Stimulated activated CD8-positive, alpha-beta memory T cell treated with anti-CD3 and anti-CD28 coated beads, Interleukin-12 subunit alpha, Interleukin-12 subunit beta, amount 100 ng/mL, for 1 hour (primary cell): Measurements from ENCODE around the gene PHRF1.

Experiments used
- DNase-seq: peaks from one replicate; pipeline ENCODE4 v3.0.0-alpha.2; 2020; ENCODE audit warnings: low read depth

Gene PHRF1, protein sequence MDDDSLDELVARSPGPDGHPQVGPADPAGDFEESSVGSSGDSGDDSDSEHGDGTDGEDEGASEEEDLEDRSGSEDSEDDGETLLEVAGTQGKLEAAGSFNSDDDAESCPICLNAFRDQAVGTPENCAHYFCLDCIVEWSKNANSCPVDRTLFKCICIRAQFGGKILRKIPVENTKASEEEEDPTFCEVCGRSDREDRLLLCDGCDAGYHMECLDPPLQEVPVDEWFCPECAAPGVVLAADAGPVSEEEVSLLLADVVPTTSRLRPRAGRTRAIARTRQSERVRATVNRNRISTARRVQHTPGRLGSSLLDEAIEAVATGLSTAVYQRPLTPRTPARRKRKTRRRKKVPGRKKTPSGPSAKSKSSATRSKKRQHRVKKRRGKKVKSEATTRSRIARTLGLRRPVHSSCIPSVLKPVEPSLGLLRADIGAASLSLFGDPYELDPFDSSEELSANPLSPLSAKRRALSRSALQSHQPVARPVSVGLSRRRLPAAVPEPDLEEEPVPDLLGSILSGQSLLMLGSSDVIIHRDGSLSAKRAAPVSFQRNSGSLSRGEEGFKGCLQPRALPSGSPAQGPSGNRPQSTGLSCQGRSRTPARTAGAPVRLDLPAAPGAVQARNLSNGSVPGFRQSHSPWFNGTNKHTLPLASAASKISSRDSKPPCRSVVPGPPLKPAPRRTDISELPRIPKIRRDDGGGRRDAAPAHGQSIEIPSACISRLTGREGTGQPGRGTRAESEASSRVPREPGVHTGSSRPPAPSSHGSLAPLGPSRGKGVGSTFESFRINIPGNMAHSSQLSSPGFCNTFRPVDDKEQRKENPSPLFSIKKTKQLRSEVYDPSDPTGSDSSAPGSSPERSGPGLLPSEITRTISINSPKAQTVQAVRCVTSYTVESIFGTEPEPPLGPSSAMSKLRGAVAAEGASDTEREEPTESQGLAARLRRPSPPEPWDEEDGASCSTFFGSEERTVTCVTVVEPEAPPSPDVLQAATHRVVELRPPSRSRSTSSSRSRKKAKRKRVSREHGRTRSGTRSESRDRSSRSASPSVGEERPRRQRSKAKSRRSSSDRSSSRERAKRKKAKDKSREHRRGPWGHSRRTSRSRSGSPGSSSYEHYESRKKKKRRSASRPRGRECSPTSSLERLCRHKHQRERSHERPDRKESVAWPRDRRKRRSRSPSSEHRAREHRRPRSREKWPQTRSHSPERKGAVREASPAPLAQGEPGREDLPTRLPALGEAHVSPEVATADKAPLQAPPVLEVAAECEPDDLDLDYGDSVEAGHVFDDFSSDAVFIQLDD (N-terminal part only)

DNA sequence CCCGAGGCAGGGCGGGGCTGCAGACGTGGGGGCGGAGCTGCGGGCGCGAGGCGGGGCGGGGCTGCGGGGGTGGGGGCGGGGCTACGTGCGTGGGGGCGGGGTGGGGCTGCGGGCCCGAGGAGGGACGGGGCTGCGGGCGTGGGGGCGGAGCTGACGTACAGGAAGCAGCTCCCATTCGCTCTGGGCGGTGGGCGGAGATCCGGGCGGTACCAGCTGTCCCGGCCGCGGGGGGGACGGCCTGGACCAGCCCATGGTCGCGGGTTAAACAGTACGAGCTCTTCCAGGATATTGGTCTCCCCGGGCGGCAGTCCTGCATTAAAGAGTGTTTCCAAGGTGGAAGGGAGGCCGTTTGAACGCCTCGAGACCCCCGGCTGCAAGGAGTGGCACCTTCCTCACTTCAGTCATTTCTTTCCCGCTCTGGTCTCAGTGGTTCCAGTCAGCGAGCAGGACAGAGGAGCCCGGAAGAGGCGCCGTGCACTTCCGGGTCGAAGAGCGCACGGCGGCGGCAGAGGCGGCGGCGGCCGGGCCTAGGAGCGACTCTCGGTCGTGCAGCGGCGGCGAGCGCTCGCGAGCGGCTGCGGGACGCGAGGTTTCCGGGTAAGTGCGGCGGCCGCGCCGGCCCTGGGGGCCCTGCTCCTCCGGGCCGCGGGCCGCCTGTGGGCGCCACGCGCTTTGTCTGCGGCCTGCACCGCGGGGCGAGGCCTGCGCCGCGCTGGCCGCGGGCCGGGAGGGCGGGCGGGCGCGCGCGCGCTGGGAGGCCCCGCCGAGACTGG lies at the start of gene PHRF1:
TSS of gene PHRF1 (plus strand) at position 475 of the 773 bp plus-strand sequence. CDS start 5,043 bp downstream, outside the sequence.
- peak; percentile 92 for DNase-seq

DNA sequence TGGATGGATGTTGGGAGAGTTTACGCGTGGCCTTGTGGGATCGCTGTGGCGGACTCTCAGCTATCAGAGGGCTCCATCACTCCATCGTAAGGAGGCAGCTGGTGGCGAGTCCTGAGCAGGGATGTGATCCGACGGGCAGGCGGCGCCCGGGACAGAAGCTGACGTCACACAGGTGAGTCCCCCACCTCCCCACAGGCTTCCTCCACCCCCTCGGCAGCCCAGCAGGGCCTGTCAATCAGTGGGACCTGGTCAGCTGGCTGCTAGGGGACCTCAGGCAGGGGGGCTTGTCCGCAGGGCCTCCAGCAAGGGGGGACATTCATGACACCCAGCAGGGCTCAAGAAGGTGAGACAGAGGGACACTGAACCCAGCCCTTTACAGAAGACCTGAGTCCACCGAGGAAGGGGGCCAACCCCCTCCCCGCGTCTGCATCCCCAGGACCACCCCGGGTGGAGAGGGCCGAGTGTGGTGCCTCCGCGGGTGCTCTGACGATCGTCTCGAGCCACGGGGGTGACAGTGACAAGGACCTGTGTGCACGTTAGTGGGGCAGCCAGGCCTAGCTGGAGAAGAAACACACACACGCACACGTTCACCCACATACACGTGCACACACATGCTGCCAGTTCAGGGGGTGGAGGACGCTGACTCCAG lies 48.0 kb upstream of the PHRF1 start:
- no peak for DNase-seq

DNA sequence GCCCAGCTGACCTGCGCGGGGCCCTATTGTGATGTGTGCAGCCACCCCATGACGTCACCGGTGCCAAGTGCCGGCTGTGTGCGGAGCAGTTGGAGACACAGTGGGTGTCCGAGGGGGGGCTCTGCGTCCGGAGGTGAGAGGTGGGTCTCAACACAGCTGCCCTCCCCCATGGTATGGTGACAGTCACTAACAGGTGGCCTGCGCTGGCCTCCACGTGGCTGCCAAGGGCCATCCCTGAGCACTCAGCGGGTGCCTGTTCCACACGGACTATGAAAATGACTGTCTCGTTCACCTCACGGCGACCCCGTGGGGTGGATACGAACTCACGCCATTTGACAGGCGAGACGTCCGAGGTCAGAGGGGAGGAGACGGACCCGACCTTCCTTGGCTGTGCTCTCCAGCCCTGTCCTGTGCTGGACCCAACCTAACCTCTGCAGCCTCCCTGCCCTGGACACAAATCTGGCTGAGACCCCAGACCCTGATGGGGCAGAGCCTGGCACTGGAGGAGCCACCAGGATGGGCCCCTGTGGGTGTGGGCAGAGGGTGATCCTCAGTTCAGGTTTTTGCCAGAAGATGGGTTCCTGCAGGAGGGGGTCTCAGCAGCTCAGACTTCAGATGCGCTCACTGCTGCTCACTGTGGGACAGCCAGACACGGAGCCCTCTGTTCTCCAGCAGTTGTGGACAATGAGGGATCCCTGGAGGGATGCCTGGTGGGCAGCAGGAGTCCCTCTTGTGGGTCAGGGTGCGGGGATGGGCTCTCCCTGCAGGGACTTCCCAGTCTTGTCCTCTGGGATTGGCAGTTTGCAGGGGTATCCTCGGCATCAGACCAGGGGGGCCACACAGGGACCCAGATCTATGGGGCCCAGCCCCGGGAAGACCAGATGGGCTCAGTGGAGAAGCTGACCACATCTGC lies 47.2 kb upstream of the PHRF1 start:
- no peak for DNase-seq

DNA sequence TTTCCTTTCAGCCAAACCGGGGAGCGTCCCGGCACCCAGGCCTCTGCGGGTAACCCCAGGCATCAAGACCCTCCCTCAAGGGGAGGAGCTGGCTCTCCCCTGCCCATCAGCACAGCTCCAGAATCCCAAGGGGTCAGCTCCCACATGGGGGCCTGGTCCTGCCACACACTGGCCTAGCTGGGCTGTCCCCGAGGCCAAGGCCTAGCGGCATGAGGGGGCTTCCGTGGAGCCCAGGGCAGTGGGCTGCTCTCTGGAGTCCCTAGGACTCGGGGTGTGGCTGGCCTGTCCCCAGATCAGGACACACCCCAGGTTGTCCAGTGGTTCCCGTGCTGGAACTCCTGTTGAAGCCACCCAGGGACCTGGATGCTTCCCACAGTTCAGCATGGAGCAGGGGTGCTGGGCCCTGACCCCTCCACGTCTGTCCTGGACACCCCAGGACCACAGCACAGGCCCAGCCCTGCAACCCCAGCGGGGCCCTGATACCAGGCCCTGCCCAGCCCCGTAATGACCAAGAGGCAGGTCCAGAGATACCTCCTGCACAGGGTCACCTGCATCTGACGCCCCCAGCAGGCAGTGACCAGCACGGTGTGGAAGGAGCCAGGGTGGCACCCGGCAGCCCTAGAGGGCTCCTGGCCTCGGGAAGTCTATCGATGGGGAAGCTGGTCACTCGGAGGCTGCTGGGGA lies 46.4 kb upstream of the PHRF1 start:
- no peak for DNase-seq

DNA sequence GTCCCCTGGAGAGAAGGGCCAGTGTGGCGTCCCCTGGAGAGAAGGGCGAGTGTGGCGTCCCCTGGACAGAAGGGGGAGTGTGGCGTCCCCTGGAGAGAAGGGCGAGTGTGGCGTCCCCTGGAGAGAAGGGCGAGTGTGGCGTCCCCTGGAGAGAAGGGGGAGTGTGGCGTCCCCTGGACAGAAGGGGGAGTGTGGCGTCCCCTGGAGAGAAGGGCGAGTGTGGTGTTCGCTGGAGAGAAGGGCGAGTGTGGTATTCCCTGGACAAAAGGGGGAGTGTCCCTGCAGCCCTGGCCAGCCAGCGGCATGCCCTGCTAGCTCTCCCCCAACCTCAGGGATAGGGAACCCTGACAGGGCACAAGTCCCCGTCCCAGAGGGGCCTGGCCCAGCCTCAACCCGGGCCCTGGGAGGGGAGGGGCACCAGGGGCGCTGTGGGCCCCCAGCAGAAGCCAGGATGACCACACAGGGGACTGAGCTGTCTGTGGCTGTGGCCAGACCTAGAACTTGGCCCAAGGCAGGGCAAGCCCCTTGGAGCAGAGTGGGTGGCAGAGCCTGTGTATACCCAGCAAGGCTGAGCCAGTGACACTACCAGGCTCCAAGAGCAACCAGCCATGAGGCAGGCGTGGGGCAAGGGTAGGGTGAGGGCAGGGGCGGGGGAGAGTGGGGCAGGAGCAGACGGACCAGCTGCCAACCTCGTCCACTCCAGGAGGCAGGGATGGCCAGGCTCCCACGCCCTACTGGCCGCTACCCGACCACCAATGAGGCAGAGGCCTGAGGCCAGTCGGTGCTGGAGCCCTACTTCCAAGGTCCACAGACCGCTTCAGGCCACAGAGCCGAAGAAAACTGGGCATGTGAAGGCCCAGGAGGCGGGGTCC lies 45.1 kb upstream of the PHRF1 start:
- no peak for DNase-seq

DNA sequence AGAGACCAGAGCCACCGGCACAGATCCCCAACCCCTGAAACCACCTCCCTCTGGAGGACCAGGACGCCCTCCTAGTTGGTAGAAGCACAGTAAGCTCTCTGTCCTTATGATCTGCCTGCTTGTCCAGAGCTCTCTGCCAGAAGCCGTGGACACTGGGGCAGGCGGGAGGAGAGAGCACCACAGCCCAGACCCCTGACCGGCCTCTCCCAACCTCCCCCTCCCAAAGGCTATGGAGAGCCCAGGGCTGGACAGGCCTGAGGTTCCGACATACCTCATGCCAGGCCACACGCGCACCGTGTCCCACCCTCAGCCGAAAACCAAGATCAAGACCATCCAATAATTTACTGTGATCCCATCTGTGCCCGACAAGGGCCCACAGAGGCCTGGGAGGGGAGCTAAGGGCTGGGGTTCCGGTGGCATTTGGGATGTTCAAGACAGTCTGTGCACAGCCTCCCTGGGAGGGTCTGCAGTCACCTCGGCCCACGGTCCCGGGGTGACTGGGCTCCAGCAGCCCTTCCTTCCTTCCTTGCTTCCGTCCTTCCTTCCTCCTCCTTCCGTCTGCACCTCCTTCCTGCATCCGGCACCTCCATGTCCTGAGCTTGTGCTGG lies 44.2 kb upstream of the PHRF1 start:
- no peak for DNase-seq

DNA sequence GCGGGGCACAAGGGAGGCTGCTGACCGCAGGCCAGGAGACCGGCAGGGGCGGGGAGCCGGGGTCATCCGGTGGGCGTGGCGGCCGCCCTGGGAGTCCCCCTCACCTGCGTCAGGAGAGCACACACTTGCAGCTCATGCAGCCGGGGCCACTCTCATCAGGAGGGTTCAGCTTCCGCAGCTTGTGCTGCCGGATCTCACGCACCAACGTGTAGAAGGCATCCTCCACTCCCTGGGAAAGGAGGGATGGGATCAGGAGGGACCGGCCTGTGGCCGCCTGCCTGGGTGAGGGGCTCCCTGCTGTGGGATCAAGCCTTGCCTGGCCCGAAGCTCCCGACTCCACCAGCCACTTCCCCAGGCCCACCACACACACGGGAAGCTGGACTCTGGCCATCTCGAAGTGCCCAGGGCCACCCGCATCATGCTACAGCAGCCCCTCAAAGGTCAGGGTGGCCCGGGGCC lies 43.7 kb upstream of the PHRF1 start:
- DNase-seq, result no peak

DNA sequence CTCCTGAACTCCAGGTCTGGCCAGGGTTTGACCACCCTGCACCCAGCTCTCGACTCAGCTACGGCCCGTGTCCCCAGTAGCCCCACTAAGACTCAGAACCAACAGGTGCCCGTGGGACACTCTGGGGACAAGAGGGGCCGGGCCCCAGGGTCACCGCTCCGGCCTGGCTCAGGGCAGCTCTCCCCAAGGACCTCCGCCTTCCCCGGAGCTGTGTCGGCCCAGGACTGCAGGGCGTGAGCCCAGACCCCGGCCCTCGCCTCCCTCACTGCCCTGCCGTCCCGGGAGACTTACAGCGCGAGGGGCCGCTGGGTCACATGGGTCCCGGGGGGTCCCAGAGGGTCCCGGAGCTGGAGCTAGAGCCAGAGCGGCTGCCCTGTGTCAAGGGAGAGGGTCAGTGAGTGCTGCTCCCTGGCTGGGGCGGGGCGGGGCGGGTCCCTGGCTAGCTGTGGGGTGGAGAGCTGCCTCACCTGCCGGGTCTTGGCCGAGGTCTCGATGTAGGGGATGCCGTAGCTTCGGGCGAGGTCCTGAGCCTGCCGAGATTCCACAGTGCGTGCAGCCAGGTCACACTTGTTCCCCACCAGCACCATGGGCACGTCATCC lies 43.2 kb upstream of the PHRF1 start:
- DNase-seq, result no peak

DNA sequence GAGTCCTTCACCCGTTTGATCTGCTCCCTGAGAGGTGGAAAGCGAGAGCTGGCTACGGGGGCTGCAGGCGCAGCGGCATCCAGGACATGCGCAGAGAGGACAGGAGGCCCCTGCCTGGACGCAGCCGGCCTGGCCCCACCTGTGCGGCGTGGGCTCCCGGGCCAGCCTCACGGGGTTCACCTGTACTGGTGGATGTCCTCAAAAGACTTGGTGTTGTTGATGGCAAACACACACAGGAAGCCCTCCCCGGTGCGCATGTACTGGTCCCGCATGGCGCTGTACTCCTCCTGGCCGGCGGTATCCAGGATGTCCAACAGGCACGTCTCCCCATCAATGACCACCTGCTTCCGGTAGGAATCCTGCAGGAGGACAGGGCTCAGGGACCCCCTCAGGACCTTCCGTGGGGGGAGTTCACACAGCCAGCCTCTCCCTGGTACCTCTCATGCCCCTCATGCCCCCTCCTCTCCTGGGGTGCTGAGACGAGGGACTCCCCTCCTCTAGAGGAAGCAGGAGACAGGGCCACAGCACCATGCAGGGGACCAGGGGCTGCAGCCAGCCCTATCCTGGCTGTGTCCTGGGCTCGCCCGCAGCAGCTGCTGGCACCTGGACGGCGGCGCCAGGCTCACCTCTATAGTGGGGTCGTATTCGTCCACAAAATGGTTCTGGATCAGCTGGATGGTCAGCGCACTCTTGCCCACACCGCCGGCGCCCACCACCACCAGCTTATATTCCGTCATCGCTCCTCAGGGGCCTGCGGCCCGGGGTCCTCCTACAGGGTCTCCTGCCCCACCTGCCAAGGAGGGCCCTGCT lies 42.5 kb upstream of the PHRF1 start:
- no peak for DNase-seq

DNA sequence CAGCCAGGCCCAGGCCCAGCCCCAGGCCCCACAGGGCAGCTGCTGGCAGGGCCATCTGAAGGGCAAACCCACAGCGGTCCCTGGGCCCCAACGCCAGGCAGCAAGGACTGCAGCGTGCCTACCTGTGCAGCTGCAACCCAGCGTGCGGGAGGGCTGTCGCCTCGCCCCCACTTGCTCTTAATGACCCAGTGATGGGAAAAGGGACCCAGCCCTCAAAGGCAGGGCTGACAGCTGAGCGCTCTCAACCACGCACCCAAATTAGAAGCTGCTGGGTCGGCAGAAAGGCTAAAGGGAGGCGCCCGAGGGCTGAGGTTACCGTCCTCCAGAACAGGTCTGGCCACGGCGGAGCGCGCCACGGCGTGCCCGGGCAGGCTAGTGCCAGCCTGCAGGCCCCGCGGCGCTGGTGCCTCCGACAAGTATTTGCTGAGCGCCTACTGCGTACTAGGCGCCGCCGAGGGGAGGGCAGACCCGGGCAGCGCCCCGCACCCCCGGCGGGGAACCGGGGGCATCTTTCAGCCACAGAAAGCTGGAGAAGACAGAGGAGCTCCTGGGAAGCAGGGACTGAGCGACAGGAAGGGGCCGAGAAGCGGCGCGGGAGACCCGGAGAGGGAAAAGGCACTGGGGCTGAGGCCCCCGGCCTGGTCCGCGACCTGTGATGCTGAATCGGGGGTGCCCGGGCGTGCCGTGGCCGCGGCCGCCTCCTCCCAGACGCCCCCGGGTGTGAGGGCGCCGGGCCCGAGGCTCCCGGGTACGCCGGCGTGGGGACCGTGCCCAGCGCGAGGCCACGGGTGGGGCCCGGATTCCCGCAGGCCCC lies 41.7 kb upstream of the PHRF1 start:
- no peak for DNase-seq

DNA sequence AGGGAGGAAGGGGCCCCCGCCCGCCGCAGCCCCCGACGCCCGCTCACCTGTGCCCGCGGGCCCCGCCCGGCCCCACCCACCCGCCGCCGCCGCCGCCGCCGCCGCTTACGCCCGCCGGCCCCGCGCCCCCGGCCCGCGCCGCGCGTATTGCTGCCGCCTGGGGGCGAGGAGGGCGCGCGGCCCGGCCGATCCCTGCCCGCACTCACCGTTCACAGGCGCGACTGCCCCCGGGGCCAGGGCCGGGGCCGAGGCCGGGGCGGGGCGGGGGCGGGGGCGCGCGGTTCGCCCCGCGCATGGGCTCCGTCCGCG lies 41.1 kb upstream of the PHRF1 start:
- no peak for DNase-seq

DNA sequence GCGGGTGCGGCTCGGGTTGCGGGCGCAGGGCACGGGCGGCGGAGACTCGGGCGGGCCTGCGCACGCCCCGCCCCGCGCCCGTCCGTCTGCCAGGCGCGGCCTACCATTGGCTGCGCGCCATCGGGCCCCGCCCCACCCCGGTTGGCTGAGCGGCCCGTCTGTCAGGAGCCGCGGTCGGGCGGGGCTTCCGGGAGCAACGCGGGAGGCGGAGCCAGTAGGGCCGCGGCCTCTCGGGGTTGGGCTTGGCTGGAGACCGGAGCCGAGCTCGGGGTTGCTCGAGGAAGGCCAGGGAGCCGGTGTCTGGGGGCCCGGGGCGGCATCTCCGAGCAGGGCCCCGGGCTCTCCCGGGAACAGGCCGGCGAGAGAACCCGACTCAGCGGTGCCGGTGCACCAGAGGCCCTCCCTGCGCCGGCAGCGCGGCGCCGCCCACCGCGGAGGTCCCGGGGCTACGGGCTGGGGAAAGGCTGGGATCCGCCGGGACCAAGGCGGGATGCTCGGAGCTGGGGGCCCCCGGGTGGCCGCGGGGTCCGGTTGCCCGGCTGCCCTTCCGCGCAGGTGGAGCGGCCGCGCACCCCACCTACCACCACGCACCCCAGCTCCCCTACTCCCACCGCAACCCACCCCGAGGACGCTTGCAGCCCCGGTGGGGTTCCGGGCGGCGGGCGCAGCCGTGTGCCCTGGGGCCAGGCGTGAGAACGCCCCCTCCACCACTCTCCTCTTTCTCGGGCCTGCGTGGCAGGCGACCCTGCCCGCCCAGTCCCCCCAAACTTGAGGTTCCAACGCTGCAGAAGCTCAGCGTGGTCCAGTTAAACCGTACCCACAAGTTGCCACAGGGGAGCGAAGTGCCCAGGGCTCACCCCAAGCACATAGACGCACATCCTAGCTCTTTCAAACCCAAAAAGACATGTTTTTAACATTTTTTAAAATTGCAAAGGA lies 40.5 kb upstream of the PHRF1 start, which contains the start of gene HRAS:
TSS of gene HRAS (minus strand) at position 58 of the 936 bp plus-strand sequence.
- peak; percentile 93 for DNase-seq

DNA sequence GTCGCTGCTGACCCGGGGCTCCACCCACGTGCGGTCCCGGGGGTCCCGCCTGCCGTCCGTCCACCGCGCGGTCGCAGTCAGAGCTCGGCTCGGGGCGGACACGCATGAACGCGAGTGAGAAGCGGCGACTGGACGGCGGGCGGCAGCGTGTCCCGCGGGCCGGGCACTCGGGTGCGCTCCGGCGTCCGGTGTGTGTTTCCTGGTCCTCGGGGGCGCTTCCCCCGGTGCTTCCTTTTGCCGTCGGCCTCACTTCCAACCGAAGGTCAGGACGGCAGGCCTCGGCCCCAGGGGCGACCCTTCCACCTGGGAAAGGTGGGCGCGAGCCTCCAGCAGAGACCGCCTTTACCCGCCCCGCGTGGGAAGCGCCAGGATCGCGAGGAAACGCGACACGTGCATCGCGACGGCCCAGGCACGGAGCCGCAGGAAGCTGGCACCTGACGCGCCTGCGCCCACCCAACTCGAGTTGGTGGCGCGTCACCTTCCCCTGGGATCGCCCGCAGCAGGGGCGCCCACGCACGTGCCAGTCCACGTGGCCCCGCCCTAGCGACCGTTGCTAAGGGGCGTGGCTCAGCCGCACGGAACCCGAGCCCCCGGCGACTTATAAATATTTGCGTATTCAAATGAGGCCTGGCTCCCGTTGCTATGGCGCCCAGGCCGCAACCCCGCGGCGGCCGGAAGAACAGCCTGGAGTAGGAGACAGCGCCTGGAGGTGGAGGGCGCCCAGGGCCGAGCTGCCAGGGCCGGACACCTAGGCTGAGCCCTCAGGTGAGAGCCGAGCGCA lies 39.2 kb upstream of the PHRF1 start, which contains the start of gene LRRC56:
TSS of gene LRRC56 (plus strand) at position 687 of the 781 bp plus-strand sequence. CDS start 3,158 bp downstream, outside the sequence.
- DNase-seq, result peak; percentile 88
